PFSK-1 (cell line): ENCODE results near the gene STX12.

Experiments
- FOXP2 ChIP-seq: optimal IDR thresholded peaks from 2 replicates; pipeline ENCODE3; 2011; ENCODE audit warnings: borderline replicate concordance, control low read depth, inconsistent platforms; ENCODE audit not compliant: insufficient read depth; ENCODE audit errors: extremely low read length, extremely low read depth
- POLR2AphosphoS5 ChIP-seq: IDR thresholded peaks from 2 replicates; pipeline ENCODE4 v1.6.1; 2012; ENCODE audit warnings: low read depth, mild to moderate bottlenecking, control low read depth, low read length, moderate library complexity
- REST ChIP-seq, 2 experiments: IDR thresholded peaks; 2 replicates each; pipeline versions ENCODE4 v1.6.1 to v1.8.0; 2011 to 2012; ENCODE audit warnings: low read depth in 2 of 2, low read length in 2 of 2, control low read depth in 1 of 2, inconsistent platforms in 1 of 2, mild to moderate bottlenecking in 1 of 2, moderate library complexity in 1 of 2; ENCODE audit not compliant: insufficient read depth in 1 of 2
- SIN3A ChIP-seq: IDR thresholded peaks from 2 replicates; pipeline ENCODE4 v1.6.1; 2012; ENCODE audit warnings: mild to moderate bottlenecking, low read length, moderate library complexity, borderline replicate concordance; ENCODE audit not compliant: insufficient read depth
- TAF1 ChIP-seq: IDR thresholded peaks from 2 replicates; pipeline ENCODE4 v1.6.1; 2012; ENCODE audit warnings: low read length, control low read depth, borderline replicate concordance; ENCODE audit not compliant: insufficient read depth

The STX12 gene

DNA sequence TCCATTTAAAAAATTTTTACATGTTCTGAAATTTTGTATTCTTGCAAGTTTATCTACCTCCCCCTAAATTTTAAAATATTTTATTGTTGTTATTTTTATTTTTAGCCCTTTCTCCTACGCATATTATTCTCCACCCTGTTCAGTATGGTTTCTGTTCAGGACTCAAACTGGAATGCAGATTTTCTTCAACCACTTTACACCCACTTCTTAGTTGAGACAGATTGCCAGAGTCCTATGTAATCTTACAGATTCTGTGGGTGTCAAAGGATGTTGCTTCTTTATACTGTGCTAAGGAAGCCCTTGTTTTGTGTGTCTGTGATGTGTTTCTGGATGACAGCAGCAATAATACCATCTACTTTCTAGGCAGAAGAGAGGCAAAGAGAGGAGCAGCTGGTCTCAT is 36.9 kb downstream of the STX12 start:
- TF ChIP-seq POLR2AphosphoS5 = no peak
- no peak for TF ChIP-seq REST (IDR thresholded peaks at IDR 0.05; ENCODE audit: insufficient read depth in 1 of 2, low read depth in 2 of 2, low read length in 2 of 2)
- TF ChIP-seq TAF1 = no peak
- no peak for TF ChIP-seq SIN3A
- no peak for TF ChIP-seq FOXP2

GRCh38 chr1:27811741-27812500 is 38.9 kb downstream of the STX12 start:
- TF ChIP-seq FOXP2 = no peak
- no peak for TF ChIP-seq SIN3A
- TF ChIP-seq REST (IDR thresholded peaks at IDR 0.05; ENCODE audit: insufficient read depth in 1 of 2, low read depth in 2 of 2, low read length in 2 of 2) = no peak
- no peak for TF ChIP-seq POLR2AphosphoS5
- TF ChIP-seq TAF1 = no peak

GRCh38 chr1:27816921-27817630 is 44.1 kb downstream of the STX12 start:
- TF ChIP-seq POLR2AphosphoS5 (no peak), SIN3A (no peak), TAF1 (no peak), FOXP2 (no peak), REST (IDR thresholded peaks at IDR 0.05; ENCODE audit: insufficient read depth in 1 of 2, low read depth in 2 of 2, low read length in 2 of 2) (no peak)

GRCh38 chr1:27821761-27822315 is 48.8 kb downstream of the STX12 start:
- TF ChIP-seq REST (IDR thresholded peaks at IDR 0.05; ENCODE audit: insufficient read depth in 1 of 2, low read depth in 2 of 2, low read length in 2 of 2) (no peak), TAF1 (no peak), FOXP2 (no peak), POLR2AphosphoS5 (no peak)
